ENCODE measurements around the gene MORN4. TPM values are rescaled to one million over a fixed set of nuclear protein-coding genes. Genes with fewer than 3 reads are reported as not detected.
"Not testable (repeated sequence)": the region's sequence is repeated elsewhere in the genome, so short reads cannot be mapped to it uniquely, and the experiment has no call there.

The MORN4 gene
- total and polyA plus RNA-seq, 2 of the 13 experiments (the other 11 are each of a cell fraction or from before 2014, with no cell fraction given) = 3.4 to 9.1 TPM

DNA sequence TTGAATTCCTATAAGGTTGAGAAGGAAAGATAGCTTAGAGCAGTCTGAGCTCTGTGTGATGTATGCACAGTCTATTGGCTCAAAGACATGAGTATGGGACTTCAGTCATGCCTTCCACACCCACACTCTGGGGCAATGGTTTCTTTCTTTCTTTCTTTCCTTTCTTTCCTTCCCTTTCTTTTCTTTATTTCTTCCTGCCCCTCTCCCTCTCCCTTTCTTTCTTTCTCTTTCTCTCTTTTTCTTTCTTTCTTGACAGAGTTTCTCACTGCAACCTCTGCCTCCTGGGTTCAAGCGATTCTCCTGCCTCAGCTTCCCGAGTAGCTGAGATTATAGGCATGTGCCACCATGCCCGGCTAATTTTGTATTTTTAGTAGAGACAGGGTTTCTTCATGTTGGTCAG is 5.8 kb upstream of the MORN4 start:
- ATAC-seq; in situ Hi-C loops (cut with HindIII; ENCODE audit: extremely low pct_ligation_motif_present, low pct_unique_long_range_greater_than_20kb); H3K79me2 ChIP-seq (ENCODE audit: insufficient read depth, low read length); H2AFZ ChIP-seq (ENCODE audit: low read length); H3K9ac ChIP-seq (ENCODE audit: insufficient read depth, low read depth, low read length); CTCF ChIA-PET (ENCODE audit: low intra/inter-chr PET ratio, low total read pairs); intact Hi-C loops (cut with micrococcal nuclease; ENCODE audit: unreplicated experiment); H3K27ac ChIP-seq (ENCODE audit: extremely low read length, insufficient read depth, low read length); H3K4me3 ChIP-seq (replicated peaks in 1 of 3; ENCODE audit: insufficient read depth in 1 of 3, low read depth in 2 of 3, low read length in 3 of 3); POLR2A ChIA-PET; DNase-seq (ENCODE audit: low spot score); H4K20me1 ChIP-seq (ENCODE audit: insufficient read depth, low read length); H3K36me3 ChIP-seq (replicated peaks in 1 of 2; ENCODE audit: control insufficient read depth in 1 of 2, insufficient read depth in 2 of 2, low read length in 2 of 2); H3K4me2 ChIP-seq (ENCODE audit: low read depth, low read length); BruUV-seq (replicated peaks); H3K27me3 ChIP-seq (ENCODE audit: control insufficient read depth in 1 of 2, insufficient read depth in 2 of 2, low read length in 2 of 2); FAIRE-seq; H3K9me3 ChIP-seq (ENCODE audit: low read length): not testable (repeated sequence)
- peaks cover 42% of the 10 kb centered on the region for H3K4me1 ChIP-seq (ENCODE audit: insufficient read depth, low read length)
- peak; percentile 63 for TF ChIP-seq ZNF121 (CRISPR knock-in tag; IDR thresholded peaks at IDR 0.05)
- WGBS (ENCODE audit: low lambda C conversion rate) = 65% methylated on average over 3 of the region's 3 CpGs

DNA sequence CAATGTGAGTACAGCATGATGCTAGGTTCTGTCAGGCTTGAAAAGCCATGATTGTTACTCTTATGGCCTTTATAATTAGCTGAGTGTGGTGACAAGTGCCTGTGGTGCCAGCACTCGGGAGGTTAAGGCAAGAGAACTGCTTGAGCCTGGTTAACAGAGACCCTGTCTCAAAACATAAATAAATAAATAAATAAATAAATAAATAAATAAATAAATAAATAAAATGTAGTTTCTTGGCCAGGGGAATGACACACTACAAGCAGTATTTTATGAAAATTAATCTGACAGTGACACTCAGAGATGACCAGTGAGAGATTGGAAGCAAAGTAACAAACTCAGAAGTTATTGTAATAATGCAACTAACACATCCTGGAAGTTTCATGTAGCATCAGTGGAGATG is 2.3 kb upstream of the MORN4 start:
- WGBS (ENCODE audit: low lambda C conversion rate) = 38% methylated on average over 1 of the region's 1 CpG
- in situ Hi-C loops (cut with HindIII; ENCODE audit: extremely low pct_ligation_motif_present, low pct_unique_long_range_greater_than_20kb) = no loop called here
- Histone ChIP-seq H3K79me2 (ENCODE audit: insufficient read depth, low read length) (no peaks in the 10 kb centered on the region), H3K27ac (ENCODE audit: extremely low read length, insufficient read depth, low read length) (no peak overlapping the region), H3K9ac (ENCODE audit: insufficient read depth, low read depth, low read length) (no peak overlapping the region), H3K27me3 (ENCODE audit: control insufficient read depth in 1 of 2, insufficient read depth in 2 of 2, low read length in 2 of 2) (no peaks in the 10 kb centered on the region), H3K4me1 (ENCODE audit: insufficient read depth, low read length) (peaks cover 33% of the 10 kb centered on the region), H3K36me3 (replicated peaks in 1 of 2; ENCODE audit: control insufficient read depth in 1 of 2, insufficient read depth in 2 of 2, low read length in 2 of 2) (no peaks in the 10 kb centered on the region), H4K20me1 (ENCODE audit: insufficient read depth, low read length) (no peaks in the 10 kb centered on the region), H3K4me2 (ENCODE audit: low read depth, low read length) (no peak overlapping the region), H2AFZ (ENCODE audit: low read length) (no peak overlapping the region), H3K4me3 (replicated peaks in 1 of 3; ENCODE audit: insufficient read depth in 1 of 3, low read depth in 2 of 3, low read length in 3 of 3) (no peak overlapping the region), H3K9me3 (ENCODE audit: low read length) (no peaks in the 10 kb centered on the region)
- POLR2A ChIA-PET = no interaction called here
- intact Hi-C loops (cut with micrococcal nuclease; ENCODE audit: unreplicated experiment) = no loop called here
- BruUV-seq (replicated peaks) = no TSS peak
- DNase-seq (ENCODE audit: low spot score) = no peak
- FAIRE-seq = no peak
- CTCF ChIA-PET (ENCODE audit: low intra/inter-chr PET ratio, low total read pairs) = no interaction called here
- TF ChIP-seq NR1H2 (CRISPR knock-in tag; IDR thresholded peaks at IDR 0.05; ENCODE audit: borderline replicate concordance, low read depth) (no peak), CCAR2 (optimal IDR thresholded peaks at IDR 0.05; ENCODE audit: low read depth, low read length) (no peak)
- no peak for ATAC-seq

Measured in HepG2 (cell line).